COLO668 (cell line): Measurements from ENCODE around the gene RBP4.

Source experiments
- DNase-seq: peaks from one replicate; lab custom pipeline; 2025; ENCODE audit not compliant: unreplicated experiment; lab: John Stamatoyannopoulos, UW

Gene RBP4

DNA sequence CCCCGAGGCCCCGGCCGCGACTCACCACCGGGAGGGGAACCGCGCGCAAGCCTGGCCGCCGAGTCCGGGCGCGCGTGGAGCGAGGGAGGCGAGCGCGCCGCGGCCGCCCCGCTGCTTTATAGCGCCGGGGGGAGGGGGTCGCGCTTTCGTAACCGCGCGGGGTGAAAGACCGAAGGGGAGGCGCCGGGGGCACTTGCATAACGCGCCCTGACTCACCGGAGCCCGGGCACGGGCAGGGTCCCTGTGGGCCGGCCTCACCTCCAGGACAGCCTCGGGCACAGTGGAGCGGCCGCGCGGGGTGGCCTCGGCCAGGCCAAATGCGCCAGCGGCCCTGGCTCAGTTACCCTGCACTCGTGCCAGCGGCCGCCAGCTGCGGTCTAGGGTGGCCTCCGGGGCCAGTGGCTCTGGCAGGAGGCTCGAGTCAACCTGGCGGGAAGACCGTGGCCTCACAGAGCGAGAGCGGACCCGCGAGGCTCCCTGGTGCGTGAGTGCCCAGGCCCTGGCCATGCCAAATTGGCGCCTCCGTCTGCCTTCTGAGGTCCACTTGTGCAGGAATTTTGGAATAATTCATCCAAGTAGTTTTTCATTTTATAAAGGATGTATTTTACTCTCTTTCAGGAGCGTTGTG is at the start of gene RBP4:
RBP4 (minus strand) TSS at position 90 of the 628 bp plus-strand sequence. CDS start 207 bp downstream, outside the sequence.
- peak; percentile 16 for DNase-seq

GRCh38 chr10:93639791-93640190 is 38.8 kb upstream of the RBP4 start:
- no peak for DNase-seq

- DNase-seq: no peak
Measured at GRCh38 chr10:93630625-93631557, 29.9 kb upstream of the RBP4 start.

DNA sequence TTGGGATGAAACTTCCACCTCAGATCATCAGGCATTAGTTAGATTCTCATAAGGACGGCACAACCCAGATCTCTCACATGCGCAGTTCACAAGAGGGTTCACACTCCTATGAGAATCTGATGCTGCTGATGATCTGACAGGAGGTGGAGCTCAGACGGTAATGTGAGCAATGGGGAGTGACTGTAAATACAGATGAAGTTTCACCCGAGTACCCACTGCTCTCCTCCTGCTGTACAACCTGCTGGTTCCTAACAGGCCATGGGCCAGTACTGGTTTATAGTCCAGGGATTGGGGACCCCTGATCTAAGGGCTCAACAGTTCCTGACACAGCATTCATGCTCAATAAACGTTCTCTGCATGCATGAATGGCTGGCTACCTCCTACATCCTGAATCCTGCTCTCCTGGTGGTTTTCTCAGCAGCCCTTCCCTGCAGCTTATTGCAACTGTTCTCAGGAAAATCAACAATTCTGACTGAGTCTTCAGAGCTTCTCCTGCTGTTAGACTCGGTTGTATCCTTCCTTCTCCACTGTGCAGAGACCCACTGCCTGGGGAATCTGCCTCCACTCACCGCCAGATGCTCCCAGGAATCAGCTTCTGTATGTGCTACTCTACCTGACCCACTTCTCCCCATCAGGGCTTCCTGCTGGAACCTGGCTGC is 28.7 kb upstream of the RBP4 start:
- DNase-seq: no peak

- no peak for DNase-seq
Measured at GRCh38 chr10:93628858-93629257, 27.8 kb upstream of the RBP4 start.

- DNase-seq: no peak
Measured at GRCh38 chr10:93622942-93623341, 21.9 kb upstream of the RBP4 start.

DNA sequence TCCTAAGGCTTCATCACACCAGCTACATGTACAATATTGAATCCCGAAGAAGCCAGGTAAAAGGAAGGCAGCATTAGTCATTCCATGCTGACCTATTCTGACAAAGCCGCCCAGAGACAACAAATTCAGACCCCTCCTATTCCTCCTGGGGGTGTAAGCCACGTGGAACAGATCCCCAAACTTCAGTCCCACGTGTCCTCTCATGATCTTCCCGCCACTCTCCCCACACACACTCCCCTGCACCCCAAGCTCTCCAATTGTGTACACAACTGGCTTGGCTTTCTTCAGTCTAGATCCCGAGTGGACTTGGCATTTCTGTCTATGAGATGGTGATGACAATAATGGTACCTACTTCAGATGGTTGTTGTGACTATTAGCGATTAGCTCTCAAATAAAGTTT is 19.9 kb upstream of the RBP4 start:
- no peak for DNase-seq

GRCh38 chr10:93615576-93616235 is 14.7 kb upstream of the RBP4 start:
- DNase-seq: no peak

DNA sequence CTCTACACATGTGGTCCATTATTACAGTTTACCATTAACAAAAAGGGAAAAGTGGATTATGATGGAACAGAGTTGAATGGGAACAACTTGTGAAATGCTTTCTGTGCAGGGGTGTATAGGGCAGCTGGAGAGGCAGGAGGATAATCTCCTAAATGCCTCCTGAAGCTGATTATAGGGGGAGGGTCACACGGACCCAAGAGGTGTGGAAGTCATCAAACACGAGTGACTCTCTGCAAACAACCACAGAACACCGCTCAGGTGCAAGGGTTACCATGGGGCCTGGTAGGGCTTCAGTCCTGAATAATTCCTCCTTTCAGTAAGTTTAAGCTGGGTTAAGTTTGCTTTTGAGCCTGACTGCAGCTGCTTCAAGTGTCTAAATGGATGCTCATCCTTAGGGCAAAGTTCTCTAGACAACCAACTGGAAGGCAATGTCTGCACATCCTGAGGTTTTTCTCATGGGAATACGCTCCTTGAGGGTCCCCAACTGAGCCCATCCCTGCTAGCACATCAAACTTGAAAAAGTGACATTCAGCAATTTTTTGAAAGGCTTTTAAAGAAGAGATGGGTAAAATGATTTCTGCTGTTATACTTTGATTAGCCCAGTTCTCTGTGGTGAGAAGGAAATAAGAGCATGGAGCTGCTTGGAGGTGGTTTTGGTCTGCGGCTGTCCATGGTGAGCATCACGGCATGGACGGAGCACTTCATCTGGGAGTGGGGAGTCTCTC is 13.2 kb upstream of the RBP4 start:
- no peak for DNase-seq

DNA sequence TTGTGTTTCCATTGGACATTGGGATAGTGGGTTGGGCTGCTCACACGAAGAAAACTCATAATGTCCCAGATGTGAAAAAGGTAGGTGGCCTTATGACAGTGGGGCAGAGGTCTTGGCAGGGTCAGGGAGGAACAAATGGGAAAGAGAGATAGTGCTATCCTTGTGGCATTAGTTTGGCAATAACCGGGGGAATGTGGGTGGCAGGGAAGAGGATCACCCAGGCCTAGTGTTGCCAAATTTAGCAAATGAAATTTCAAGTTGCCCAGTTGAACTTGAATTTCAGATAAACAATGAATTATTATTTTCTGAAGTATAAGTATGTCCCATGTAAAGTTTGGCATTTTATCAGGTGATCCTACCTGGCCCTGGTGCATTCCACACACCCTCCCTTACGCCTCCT is 12.1 kb upstream of the RBP4 start:
- DNase-seq: no peak

DNA sequence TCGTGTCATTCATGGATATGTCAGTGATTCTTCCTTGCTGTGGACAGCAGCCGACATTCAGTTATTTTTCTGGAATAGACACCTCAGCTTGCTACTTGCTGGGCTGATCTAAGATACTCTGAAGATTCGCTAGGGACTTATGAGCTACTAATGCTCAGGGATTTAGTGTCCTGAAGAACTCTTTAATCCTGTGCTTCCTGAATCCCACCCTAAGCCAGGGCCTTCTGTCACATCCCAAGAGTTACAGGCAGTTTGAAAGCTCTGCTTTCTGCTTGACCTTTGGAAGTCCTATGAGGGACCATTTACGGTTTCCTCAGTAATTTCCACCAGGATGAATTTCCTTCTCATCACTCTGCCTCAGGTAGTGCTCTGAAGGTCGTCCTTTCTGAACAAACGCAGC is 11.3 kb upstream of the RBP4 start, which contains the start of gene PDE6C:
PDE6C (plus strand) TSS at position 227 of the 400 bp plus-strand sequence. CDS start 189 bp downstream, outside the sequence.
- no peak for DNase-seq

- DNase-seq: no peak
Measured at GRCh38 chr10:93608421-93608820, 7.4 kb upstream of the RBP4 start.

- no peak for DNase-seq
Measured at GRCh38 chr10:93604146-93604545, 3.1 kb upstream of the RBP4 start.

- DNase-seq: no peak
Measured at GRCh38 chr10:93603023-93603422, 2.0 kb upstream of the RBP4 start.

- DNase-seq: no peak
Measured at GRCh38 chr10:93601774-93602162, 733 bp upstream of the RBP4 start.

DNA sequence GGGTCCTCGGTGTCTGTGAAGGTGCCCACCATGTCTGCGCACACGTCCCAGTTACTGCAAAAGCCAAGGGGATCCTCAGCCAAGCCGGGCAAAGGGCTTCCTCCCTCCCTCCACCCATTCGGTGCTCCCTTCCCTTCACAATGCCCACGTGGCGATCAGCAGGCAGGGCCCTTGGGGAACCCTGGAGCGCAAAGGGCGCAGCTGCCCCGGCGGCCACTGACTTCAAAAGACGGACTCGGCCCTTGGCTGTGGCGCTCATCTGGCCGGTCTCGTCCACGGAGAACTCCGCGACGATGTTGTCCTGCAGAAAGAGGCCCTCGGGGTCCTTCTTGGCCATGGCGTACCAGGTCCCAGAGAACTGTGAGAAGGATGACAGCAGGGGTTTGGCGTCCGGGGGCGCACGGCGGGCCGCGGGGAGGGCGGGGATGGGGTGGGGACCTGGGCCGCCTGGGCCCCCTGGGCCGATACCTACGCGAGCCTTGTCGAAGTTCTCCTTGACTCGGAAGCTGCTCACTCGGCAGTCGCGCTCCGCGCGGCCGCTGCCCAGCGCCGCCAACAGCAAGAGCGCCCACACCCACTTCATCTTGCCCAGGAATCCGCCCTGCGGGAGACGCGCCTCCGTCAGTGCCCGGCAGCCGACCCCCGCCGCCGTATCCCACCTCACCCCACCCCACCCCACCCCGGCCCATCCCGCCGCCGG is 439 bp downstream of the RBP4 start:
- DNase-seq: peak; percentile 9

GRCh38 chr10:93599778-93600177 is 1.3 kb downstream of the RBP4 start:
- DNase-seq: no peak

DNA sequence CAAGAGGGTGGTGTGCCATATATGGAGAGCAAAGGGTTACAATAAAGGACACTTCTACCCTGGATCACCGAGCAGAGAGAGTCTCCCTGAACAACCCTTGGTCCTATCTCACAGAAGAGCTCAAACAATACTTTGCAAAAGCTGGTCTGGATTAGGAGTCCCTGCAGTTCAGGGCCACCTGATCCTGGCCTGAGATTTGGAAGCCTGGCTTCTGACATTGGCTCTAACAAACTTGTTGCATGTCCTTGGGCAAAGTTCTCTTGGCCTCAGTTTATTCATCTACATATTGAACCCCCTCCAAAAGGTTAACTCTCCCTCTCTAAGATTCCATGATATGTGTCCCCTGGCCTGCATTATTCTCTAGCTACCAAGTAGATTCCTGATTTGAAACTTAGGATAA is 1.7 kb downstream of the RBP4 start:
- no peak for DNase-seq

GRCh38 chr10:93598157-93598556 is 2.9 kb downstream of the RBP4 start:
- no peak for DNase-seq

GRCh38 chr10:93597075-93597599 is 3.9 kb downstream of the RBP4 start:
- DNase-seq: no peak
